GM18870 (cell line): ENCODE results near the gene ZBTB7C.

ENCODE experiments used
- ATAC-seq: cut with Tn5 transposase; IDR thresholded peaks from one replicate; pipeline ENCODE4 v1.9.1; 2021; ENCODE audit warnings: moderate library complexity; ENCODE audit not compliant: unreplicated experiment

The ZBTB7C gene

DNA sequence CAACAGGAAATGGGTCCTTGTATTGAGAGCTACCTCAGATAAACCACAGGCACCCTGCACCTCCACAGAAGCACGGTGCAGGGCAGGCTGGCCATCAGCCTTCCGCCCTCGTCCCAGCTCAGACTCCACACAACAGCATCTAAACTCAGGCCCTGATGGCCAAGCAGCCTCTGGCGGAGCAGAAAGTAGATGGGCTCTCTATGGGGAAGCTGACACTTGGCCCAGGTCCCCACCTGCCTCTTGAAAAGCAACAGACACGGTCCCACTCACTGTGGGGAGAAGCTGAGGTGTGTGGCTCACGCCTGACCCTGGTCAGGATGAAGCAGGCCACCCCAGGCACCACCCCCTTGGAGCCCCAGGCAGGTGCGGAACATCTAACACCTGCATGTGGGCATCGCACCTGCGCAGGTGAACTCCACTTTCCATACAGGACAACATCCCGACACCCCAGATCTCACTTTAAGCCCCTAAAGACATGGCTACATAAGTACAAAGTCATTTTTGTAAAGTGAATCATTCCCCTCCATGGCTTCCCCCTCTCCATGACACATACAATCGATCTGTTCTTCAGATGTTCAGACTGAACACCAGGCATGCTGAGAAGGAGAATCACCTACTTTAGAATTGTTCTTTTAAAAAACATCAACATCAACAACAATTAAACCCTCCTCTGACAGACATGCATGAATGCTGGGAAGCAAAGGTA is 208.4 kb downstream of the ZBTB7C start:
- no peak for ATAC-seq

DNA sequence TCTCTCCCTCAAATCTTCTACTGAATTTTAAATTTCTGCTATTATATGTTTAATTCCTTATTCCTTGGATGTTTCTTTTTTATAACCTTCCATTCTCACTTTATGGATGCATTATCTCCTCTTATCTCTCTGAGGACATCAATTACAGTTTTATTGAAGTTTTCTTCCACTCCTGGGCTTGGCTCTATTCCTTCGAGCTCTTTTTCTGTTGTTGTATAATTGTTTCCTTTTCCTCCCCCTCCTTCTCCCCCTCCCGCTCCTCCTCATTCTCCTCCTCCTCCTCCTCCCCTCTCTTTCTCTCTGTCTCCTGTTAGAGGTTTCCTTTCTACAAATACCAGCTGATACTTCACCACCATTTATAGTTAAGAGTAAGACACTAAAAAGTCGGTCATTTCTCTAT is 209.8 kb downstream of the ZBTB7C start:
- no peak for ATAC-seq

DNA sequence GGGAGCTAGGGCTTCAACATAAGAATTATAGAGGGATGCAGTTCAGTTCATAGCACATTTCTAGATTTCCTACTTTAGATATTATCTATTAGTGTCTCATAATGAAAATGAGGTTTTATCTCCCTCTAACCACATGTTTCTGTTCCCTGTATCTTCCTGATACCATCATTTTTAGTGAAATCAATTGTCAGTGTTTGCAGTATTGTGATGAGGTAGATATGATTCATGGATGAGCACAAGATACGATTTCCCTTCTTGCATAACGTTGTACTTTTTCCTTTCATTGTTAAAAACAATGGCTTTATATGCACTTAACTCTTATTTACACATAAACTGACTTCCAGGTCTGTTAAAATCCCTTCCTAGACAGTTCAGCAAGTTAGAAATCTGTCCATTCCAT is 211.4 kb downstream of the ZBTB7C start:
- ATAC-seq = no peak

DNA sequence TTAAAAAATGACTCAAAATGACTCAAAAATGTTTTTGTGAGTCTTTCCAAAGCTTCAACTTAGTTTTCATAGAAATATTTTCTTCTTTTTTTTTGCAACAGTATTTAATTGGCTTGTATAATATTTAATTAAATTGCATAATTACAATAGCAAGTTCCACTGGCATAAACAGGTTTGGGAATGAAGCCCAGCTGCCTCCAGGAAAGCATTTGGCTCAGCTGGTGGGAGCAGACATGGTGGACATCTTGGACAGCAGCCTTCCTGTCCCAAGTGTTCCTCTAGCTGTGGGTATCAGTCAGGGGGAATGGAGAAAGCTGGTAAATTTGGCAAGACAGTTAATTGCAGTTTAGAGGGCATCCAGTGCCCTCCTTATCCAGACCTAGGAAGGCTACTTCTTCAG is 213.4 kb downstream of the ZBTB7C start:
- ATAC-seq = no peak

DNA sequence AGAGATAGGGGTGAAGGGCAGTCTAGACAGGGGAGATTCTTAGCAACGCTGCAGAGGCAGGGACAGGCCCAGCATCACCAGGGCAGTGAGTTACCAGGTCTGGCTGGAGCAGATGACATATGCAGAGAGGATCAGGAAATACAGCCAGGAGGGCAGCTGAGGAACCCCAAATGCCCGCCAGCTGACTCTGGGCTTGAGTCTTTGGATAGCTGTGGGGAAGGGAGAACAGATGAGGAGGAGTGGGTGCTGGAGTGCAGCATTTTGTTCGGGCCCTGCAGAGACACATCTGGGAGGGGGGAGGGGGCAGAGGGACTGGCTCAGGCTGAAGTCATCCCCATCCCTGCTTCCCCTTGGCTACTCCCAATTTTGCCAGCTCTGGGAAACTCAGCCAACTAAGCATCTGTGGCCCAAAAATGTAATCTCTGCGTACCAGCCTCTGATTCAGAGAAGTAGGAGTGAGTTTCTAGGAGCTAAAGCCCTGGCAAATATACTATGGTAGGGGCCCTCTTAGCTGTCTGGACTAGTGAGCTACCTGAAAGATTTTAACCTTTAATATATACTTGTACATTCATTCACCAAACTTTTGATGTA is 214.5 kb downstream of the ZBTB7C start:
- no peak for ATAC-seq

DNA sequence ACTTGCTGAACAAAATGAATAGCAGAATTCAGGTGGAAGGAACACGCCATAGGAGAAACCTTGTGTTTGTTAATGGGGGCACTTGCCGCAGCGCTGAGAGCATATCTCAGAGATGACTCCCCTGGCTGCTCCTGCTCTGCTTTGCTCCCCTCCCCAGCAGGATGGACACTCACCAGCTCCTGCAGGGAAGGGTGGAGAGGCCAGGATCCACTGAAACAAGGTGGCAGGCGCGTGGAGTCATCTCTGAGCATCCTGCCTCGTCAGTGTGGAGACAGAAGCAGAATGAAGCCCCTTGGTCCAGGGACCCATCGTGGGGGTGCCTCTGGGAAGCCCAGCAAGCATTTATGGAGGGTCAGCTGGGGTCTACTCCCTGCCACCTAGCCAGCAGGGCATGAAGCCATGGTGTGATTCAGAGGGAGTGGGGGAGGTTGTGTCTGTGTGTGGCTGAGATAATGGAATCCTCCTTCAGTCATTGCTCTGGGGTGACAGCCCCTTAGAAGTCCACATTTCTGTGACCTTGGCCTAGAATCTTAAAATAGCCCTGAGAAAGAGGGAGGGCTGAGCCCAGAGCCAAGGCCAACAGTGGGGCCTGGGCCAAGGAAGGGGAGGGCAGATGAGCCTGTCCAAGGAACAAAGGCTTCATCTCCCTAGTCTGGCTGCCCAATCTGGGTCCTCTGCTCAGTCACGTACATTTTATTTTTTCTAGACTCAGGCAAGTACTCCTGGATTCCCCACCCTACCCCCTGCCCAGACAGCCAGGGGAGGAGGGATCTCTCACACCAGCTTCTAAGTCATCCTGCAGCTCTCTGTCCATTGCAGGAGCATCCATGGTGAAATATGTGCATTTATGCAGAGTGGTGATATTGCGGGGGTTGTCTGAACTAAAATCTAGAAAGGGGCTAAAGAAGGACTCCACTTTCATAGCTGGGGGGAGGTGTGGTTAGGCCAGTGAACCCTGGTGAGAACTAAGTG is 215.4 kb downstream of the ZBTB7C start:
- ATAC-seq = no peak

DNA sequence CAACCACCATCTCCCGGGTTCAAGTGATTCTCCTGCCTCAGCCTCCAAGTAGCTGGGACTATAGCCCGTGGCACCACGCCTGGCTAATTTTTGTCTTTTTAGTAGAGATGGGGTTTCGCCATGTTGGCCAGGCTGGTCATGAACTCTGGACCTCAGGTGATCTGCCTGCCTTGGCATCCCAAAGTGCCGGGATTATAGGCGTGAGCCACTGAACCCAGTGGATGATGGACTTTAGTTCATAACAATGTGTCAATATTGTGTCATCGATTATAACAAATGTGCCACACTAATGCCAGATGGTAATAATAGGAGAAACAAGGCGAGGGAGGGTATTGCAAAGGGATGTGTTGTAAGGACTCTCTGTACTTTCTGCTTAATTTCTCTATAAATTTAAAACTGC is 216.6 kb downstream of the ZBTB7C start:
- no peak for ATAC-seq

DNA sequence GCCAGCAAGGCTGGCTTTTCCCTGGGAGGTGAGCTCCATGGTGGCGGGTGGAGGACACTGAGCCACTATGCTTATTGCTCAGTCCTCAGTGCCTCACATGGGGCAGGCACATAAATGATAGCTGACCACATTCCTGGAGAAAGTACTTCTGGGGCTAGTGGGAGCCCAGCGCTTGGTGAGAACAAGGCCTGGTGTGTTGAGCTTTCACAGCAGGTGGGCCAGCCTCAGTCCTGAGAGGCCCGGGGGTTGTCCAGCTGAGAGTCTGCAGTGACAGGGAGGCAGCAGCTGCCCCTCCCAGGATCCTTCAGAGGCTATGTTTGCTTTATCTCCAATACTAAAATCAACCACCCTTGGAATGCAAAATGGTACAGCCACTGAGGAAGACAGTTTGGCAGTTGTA is 217.7 kb downstream of the ZBTB7C start:
- ATAC-seq = no peak

DNA sequence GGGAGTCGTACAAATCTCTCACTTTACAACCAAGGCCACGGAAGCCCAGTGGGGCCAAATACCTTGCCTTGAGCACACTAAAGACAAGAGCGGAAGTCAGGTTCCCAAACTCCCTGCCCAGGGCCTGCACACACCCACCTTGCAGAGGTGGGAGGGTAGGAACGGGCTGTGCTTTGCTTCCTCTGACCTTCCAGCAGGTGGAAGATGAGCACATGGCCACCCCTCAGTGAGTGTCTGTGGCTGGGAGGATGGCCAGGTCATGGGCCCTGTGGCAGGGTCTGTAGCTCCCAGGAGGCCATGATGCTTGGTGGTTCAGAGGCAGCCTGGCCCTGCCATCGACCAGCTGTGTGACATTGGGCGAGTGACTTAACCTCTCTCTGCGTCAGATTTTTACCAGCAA is 218.2 kb downstream of the ZBTB7C start:
- no peak for ATAC-seq

DNA sequence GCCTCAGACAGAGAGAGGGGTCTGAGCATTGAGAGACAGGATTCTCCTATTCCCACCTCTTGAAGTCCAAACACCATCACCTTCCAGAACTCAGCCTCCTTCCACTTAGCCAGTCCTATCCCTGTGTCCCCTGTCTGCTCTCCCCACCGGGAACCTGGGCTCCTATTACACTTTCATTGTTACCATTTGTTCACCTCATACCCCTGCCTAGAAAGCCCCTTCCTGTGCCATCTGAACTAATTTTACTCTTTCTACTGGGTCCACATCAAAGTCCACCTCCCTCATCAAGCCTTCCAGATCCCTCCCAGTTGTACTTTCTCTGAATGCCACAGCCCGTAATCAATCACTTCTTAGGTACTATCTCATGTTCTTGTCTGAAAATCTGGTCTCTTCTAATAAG is 220.6 kb downstream of the ZBTB7C start:
- no peak for ATAC-seq

DNA sequence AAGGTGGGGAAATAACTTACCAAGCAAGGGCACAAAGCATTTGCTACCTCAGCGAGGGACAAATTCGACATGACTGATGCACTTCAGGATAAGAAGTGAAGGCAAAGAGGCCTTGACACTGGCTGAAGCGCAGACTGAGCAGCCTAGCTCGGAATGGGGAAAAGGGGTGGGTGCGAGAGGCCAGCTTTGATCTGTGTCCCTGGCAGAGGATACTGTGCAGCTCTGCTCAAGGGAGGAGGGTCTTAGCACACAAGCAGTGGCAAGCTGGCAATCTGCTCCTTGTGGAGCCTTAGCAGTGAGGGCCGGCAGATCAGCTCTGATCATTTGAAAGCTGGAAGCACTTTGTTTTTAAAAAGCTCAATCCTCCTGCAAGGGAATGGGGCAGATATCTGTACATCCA is 222.3 kb downstream of the ZBTB7C start:
- no peak for ATAC-seq

DNA sequence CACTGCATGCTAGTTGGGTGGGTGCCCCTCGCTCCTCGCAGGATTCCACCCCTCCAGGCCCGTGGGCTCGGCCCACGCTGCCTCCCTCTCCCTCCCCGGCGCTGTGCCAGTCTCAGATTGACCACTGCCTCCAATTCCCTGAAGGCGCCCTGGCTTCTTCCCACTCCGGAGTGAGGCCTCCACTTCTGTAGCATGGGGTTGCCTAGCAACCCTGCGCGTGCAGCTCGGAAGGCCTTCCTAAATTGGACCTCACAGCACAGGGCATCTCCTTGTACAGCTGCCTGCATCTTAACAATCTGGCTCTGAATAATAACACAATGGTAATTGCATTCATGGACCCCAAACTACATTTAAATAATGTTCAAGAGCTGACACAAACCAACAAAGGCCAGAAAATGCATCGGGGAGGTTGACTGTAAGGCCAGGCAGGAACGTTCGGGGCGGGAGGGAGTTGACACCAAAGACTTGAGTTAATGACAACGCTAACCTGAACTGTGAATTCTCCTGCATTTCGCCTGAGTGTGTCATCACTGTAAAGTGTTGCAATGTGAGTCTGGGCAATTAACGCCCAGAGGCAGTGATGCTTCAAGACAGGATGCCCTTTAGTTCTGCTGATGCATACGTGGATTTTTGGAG is 222.9 kb downstream of the ZBTB7C start:
- ATAC-seq = no peak

DNA sequence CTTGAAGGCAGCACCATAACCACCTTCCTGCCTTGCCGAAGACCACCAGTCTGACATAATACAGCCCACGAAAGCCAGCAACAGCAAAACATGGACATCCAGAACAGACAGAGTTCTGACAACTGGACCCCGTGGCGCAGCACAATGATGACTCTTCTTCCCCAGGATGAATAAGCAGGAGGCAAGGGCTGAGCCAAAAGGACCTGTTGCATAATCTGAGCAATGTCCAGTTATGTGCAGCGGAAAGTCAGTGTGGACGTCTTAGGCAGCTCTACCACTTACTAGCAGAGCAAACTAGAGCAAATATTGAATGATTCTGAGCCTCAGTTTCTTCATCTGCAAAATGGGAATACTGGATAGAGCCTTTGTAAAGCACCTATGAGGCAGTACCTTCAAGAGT is 225.1 kb downstream of the ZBTB7C start:
- no peak for ATAC-seq

DNA sequence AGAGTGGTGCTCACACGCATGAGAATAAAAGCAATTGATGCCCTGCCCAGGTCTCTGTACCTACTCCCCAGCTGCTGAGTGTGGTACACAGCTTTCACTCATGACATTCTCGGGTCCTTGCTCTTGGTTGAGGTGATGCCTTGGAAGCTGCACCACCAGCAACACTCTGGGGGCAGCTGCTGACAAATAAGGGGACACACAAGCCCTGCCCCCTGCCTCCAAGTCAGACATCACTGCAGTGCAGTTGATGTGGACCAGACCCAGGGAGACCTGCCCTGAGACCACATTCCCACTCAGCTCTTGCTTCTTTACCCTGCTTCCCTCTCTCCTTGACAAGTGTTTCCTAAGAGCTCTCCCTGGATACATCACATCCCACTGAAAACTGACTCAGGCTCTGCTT is 225.6 kb downstream of the ZBTB7C start:
- no peak for ATAC-seq

DNA sequence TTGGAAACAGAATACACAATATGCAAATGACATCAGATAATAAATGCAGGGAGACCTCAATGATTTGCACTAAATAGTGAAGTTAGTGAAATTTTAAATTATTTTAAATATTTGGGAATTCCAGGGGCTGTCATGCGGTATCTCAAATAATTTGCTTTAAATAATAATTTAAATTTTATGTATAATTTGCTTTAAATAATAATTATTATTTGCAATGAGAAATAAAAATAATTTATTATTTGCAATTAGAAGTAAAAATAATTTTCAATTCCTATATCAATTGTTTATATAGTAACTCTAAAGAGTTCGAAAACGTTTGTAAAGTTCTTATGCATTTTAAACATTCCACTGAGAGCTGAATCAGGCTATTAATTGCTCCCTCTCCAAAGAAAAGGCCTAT is 226.4 kb downstream of the ZBTB7C start:
- ATAC-seq = no peak

DNA sequence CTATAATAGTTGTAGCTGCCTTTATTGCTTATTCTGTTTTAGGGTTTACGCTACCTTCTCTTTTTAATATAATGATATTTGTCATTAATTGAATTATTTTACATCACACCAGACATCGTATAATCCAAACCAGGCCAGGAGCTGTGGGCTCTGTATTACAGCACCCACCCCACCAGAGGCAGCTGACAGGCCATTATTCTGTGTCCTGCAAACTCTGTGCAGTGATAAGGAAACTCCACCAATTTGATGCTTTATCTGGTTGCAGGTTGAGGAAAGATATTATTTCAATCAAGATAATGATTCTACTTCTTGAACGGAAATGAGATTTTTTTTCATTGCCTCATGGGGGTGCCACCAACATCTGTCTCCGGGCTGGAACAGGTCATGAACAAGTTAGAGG is 227.3 kb downstream of the ZBTB7C start:
- ATAC-seq = no peak

DNA sequence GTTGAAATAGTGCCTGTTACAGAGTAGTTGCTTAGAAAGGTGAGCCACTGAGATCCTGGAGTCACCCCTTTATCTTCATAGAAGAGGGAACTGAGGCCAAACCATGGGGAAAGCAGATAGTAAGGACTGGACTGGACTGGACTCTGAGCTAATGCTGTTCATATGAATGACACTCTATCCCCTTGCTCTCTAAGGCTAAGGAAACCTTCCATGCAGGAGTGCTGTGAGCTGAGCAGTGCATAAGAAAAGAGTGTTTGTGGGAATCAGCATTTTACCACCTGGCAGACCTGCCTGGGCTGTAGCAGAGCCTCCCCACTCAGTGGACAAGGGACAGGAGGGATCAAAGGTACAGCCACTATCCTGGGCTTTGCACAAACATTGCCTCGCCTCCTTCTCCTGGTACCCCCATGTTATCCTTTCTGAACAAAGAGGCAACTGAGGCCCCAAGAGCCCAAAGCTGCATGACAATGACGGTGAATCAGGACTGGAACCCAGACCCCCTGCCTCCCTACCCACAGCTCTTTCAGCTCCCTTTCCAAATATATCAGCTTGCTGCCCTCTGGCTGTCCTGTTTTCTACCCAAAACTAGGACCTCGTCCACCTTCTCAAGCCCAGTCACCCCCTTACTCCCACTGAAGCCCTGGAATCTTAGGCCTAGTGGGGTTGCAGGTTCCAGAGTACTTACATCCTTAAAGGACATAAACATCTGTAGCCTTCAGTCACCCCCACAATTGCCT is 227.9 kb downstream of the ZBTB7C start:
- no peak for ATAC-seq

DNA sequence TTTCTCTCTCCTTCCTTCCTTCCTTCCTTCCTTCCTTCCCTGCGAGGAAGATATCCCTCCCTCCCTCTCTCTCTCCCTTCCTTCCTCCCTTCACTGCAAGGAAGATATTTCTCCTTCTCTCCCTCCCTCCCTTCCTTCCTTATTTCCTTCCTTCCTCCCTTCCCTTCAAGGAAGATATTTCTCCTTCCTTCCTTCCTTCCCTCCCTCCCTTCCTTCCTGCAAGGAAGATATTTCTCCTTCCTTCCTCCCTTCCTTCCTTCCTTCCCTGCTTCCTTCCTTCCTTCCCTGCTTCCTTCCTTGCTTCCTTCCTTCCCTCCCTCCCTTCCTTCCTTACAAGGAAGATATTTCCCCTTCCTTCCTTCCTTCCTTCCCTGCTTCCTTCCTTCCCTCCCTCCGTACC is 229.5 kb downstream of the ZBTB7C start:
- ATAC-seq = no peak

DNA sequence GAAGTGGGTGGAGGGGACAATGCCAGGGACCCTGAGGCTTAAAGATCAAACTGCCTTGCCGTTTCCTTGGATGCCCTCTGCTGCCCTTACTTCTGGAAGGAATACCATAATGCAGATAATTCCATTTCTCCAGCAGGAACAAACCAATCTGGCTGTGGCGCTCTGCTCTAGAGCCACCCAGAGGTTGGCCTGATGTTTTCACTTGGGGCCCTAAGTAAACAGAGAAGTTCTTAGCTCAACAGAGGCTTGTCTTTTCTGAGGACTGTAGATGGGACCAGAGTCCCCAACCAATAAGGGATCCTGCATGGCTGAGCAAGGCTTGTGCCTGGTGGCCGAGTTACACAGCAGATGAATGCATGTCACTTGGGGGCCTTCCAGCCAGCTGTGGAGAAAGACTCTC is 230.2 kb downstream of the ZBTB7C start:
- no peak for ATAC-seq

DNA sequence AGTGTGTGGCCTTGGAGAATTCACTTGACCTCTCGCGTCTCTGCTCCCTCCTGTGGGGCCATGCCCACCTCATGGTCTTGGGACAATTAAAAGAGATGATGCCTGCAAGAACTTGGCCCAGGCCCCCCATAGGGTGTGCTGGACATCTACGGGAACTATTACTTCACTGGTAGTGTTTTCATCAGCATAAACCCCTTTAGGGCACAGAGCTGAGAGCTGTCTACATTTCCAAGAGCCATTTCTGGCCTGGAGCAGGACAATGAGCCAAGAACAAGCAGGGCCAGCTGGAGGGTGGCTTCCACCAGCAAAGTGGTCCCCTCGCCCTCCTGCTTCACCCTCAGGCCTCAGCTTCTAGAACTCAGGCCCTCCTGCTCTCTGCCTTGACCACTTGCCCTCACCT is 232.3 kb downstream of the ZBTB7C start:
- no peak for ATAC-seq

DNA sequence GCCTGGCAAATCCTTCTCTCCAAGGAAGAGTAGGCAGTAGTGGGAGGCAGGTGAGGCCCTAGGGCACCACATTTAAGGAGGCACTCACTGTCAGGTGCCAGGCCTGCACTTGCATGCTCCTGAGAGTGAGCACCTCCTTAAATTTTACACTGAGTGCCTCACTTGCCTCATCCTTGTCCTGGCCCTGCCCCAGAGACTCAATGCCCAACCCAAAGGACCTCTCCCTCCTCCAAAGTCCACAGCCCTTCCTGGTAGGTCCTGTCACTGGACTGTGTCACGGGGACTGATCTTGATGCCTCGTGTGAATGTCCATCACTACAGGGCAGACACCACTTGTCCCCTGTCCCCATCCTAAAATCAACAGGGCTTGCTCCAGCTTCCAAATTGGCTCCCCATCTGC is 235.6 kb downstream of the ZBTB7C start:
- ATAC-seq = no peak
